CD14-positive monocyte (primary cell): ENCODE results near the gene NTRK1. TPM values are rescaled to one million over a fixed set of nuclear protein-coding genes. Genes with fewer than 3 reads are reported as not detected.

Source experiments
- DNase-seq, 3 donors: peaks; one replicate each; pipeline ENCODE4 v3.0.0-alpha.2; 2011 to 2022
- H2AFZ ChIP-seq: 2 replicates; pipeline ENCODE4 v1.6.0; 2012; ENCODE audit warnings: mild to moderate bottlenecking, low read depth, low read length, inconsistent platforms; ENCODE audit not compliant: insufficient read depth, poor library complexity, severe bottlenecking
- H3K27ac ChIP-seq, 2 donors: 1 replicate in 1 of 2; 2 replicates in 1 of 2; pipeline ENCODE4 v1.5.1; 2012 to 2013; ENCODE audit warnings: low read length in 2 of 2, control low read depth in 1 of 2, inconsistent platforms in 1 of 2, low read depth in 1 of 2, mild to moderate bottlenecking in 1 of 2
- H3K27me3 ChIP-seq, 2 donors: one replicate each; pipeline versions ENCODE4 v1.6.0 to v1.6.1; 2011 to 2013; ENCODE audit warnings: low read length in 2 of 2; ENCODE audit not compliant: control insufficient read depth in 2 of 2, insufficient read depth in 2 of 2
- H3K36me3 ChIP-seq, 2 donors: replicated peaks in 1 of 2; 1 replicate in 1 of 2; 2 replicates in 1 of 2; pipeline versions ENCODE4 v1.5.1 to v1.6.1; 2012 to 2013; ENCODE audit warnings: low read length in 2 of 2, control low read depth in 1 of 2, inconsistent platforms in 1 of 2, mild to moderate bottlenecking in 1 of 2; ENCODE audit not compliant: insufficient read depth in 2 of 2, control insufficient read depth in 1 of 2
- H3K4me1 ChIP-seq, 2 donors: 1 replicate in 1 of 2; 2 replicates in 1 of 2; pipeline versions ENCODE4 v1.5.1 to v1.6.1; 2012 to 2013; ENCODE audit warnings: low read length in 2 of 2, control low read depth in 1 of 2, inconsistent platforms in 1 of 2, mild to moderate bottlenecking in 1 of 2, moderate library complexity in 1 of 2; ENCODE audit not compliant: insufficient read depth in 2 of 2, control insufficient read depth in 1 of 2
- H3K4me2 ChIP-seq: replicated peaks from 2 replicates; pipeline ENCODE3; 2012; ENCODE audit warnings: low read length, moderate library complexity, mild to moderate bottlenecking; ENCODE audit not compliant: poor library complexity, severe bottlenecking; ENCODE audit errors: extremely low read depth
- H3K4me3 ChIP-seq, 3 experiments: fragments of 200-600 bp in 1 of 3; sonication (generic) in 1 of 3; replicated peaks in 1 of 3; 1 replicate in 2 of 3; 2 replicates in 1 of 3; pipeline ENCODE4 v1.5.1; 2011 to 2013; ENCODE audit warnings: low read length in 3 of 3, mild to moderate bottlenecking in 3 of 3, control low read depth in 2 of 3, low read depth in 2 of 3, inconsistent platforms in 1 of 3, moderate library complexity in 1 of 3
- H3K79me2 ChIP-seq: 2 replicates; pipeline ENCODE4 v1.6.0; 2012; ENCODE audit warnings: mild to moderate bottlenecking, control low read depth, inconsistent platforms, low read length, moderate library complexity; ENCODE audit not compliant: insufficient read depth
- H3K9ac ChIP-seq: 2 replicates; pipeline ENCODE4 v1.6.0; 2017; ENCODE audit warnings: low read length, mild to moderate bottlenecking; ENCODE audit not compliant: insufficient read depth, poor library complexity, severe bottlenecking
- H3K9me3 ChIP-seq, 2 donors: replicated peaks in 1 of 2; 1 replicate in 1 of 2; 2 replicates in 1 of 2; pipeline versions ENCODE4 v1.5.1 to v1.6.1; 2012 to 2013; ENCODE audit warnings: low read length in 2 of 2, control low read depth in 1 of 2; ENCODE audit not compliant: control insufficient read depth in 1 of 2, insufficient read depth in 1 of 2
- H4K20me1 ChIP-seq: 2 replicates; pipeline ENCODE4 v1.6.0; 2012; ENCODE audit warnings: mild to moderate bottlenecking, low read length, control low read depth, moderate library complexity; ENCODE audit not compliant: insufficient read depth
- H3K27ac Mint-ChIP-seq, 7 donors: one replicate each; pipeline ENCODE4 v1.8.0; 2020; ENCODE audit warnings: mild to moderate bottlenecking in 7 of 7, mixed read lengths in 7 of 7, moderate library complexity in 6 of 7, inconsistent platforms in 2 of 7
- H3K27me3 Mint-ChIP-seq, 3 donors: one replicate each; pipeline ENCODE4 v1.8.0; 2021 to 2022; ENCODE audit warnings: low read depth in 3 of 3, mild to moderate bottlenecking in 3 of 3, mixed read lengths in 3 of 3, moderate library complexity in 3 of 3, inconsistent platforms in 1 of 3
- H3K36me3 Mint-ChIP-seq, 2 donors: one replicate each; pipeline ENCODE4 v1.8.0; 2020; ENCODE audit warnings: mixed read lengths in 2 of 2, inconsistent platforms in 1 of 2, mild to moderate bottlenecking in 1 of 2
- H3K4me1 Mint-ChIP-seq: one replicate; pipeline ENCODE4 v1.8.0; 2020; ENCODE audit warnings: mild to moderate bottlenecking, mixed read lengths
- H3K4me3 Mint-ChIP-seq, 2 donors: one replicate each; pipeline ENCODE4 v1.8.0; 2020; ENCODE audit warnings: mild to moderate bottlenecking in 2 of 2, mixed read lengths in 2 of 2, moderate library complexity in 1 of 2
- H3K9me3 Mint-ChIP-seq, 7 donors: one replicate each; pipeline ENCODE4 v1.8.0; 2020 to 2022; ENCODE audit warnings: mixed read lengths in 7 of 7, mild to moderate bottlenecking in 6 of 7, moderate library complexity in 6 of 7, inconsistent platforms in 2 of 7
- WGBS: methylation state at CpG from one replicate; pipeline ENCODE4 v1.1.5; 2013; ENCODE audit warnings: missing lambda C conversion rate; ENCODE audit not compliant: insufficient coverage; 5-methylcytosine and 5-hydroxymethylcytosine counted together
- intact Hi-C, 2 donors: fragments of 100-400 bp; cut with micrococcal nuclease; formaldehyde crosslinking; loops; one replicate each; pipeline versions ENCODE4 v1.15.0 to v1.15.1; 2023
- polyA plus RNA-seq, 3 donors: library from polyadenylated mRNA; depleted of rRNA in 1 of 3; unstranded in 2 of 3; stranded (reverse) in 1 of 3; fragments of 300-500 nt in 2 of 3; fragments of >200 nt in 1 of 3; fragmentation: Illumina TruSeq in 2 of 3; gene quantifications; 1 replicate in 2 of 3; 2 replicates in 1 of 3; pipeline ENCODE4 v1.2.3, GENCODE V29; 2012 to 2021
- TF ChIP-seq, protein P1 (sequence below): fragments of 200-600 bp; IDR thresholded peaks from one replicate; pipeline ENCODE4 v1.8.0; 2022; ENCODE audit warnings: antibody characterized with exemption, mild to moderate bottlenecking

Gene NTRK1
- polyA plus RNA-seq, 3 donors = 0.03 TPM; not detected in 2

DNA sequence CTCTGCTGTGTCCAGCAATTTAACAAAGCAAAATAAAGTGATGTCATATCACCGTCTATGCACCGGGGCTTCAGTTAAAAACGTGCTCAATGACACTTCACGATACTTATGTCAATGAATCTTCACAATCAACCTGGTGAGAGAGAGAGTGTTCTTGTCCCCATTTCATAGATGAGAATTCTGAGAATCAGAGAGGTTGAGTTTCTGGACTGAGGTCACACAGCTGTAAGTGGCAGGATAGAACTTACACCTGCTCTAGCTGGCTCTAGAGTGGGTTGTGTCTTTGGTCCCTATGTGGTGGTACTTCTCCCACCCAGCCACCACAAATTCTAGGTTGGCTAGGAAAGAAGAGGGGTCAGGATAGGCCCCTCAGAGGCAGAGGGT is 5.2 kb downstream of the NTRK1 start:
- H3K36me3 Mint-ChIP-seq = peaks cover 0 to 3% of the 10 kb centered on the region in 2 donors
- no peaks in the 10 kb centered on the region for H3K79me2 ChIP-seq
- intact Hi-C loops = no loop called here
- no peaks in the 10 kb centered on the region for H4K20me1 ChIP-seq
- H3K27ac ChIP-seq = no peak overlapping the region
- TF ChIP-seq, protein P1, sequence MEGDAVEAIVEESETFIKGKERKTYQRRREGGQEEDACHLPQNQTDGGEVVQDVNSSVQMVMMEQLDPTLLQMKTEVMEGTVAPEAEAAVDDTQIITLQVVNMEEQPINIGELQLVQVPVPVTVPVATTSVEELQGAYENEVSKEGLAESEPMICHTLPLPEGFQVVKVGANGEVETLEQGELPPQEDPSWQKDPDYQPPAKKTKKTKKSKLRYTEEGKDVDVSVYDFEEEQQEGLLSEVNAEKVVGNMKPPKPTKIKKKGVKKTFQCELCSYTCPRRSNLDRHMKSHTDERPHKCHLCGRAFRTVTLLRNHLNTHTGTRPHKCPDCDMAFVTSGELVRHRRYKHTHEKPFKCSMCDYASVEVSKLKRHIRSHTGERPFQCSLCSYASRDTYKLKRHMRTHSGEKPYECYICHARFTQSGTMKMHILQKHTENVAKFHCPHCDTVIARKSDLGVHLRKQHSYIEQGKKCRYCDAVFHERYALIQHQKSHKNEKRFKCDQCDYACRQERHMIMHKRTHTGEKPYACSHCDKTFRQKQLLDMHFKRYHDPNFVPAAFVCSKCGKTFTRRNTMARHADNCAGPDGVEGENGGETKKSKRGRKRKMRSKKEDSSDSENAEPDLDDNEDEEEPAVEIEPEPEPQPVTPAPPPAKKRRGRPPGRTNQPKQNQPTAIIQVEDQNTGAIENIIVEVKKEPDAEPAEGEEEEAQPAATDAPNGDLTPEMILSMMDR = no peak
- no peaks in the 10 kb centered on the region for H3K9me3 ChIP-seq
- no peaks in the 10 kb centered on the region for H3K4me1 Mint-ChIP-seq
- no peaks in the 10 kb centered on the region for H3K36me3 ChIP-seq
- WGBS = 100% methylated on average over 1 of the region's 4 CpGs
- H3K4me3 ChIP-seq = no peak overlapping the region
- H3K4me1 ChIP-seq = no peaks in the 10 kb centered on the region
- H3K4me2 ChIP-seq = no peak overlapping the region
- H3K4me3 Mint-ChIP-seq = no peak overlapping the region
- H3K27me3 Mint-ChIP-seq = peaks cover 42 to 59% (median 42%) of the 10 kb centered on the region in 3 donors
- H3K27ac Mint-ChIP-seq = no peak overlapping the region
- DNase-seq = no peak
- no peak overlapping the region for H2AFZ ChIP-seq
- H3K9me3 Mint-ChIP-seq = peaks cover 0 to 6% (median 0%) of the 10 kb centered on the region in 7 donors
- no peak overlapping the region for H3K9ac ChIP-seq
- peaks cover 16 to 23% of the 10 kb centered on the region in 2 donors for H3K27me3 ChIP-seq

DNA sequence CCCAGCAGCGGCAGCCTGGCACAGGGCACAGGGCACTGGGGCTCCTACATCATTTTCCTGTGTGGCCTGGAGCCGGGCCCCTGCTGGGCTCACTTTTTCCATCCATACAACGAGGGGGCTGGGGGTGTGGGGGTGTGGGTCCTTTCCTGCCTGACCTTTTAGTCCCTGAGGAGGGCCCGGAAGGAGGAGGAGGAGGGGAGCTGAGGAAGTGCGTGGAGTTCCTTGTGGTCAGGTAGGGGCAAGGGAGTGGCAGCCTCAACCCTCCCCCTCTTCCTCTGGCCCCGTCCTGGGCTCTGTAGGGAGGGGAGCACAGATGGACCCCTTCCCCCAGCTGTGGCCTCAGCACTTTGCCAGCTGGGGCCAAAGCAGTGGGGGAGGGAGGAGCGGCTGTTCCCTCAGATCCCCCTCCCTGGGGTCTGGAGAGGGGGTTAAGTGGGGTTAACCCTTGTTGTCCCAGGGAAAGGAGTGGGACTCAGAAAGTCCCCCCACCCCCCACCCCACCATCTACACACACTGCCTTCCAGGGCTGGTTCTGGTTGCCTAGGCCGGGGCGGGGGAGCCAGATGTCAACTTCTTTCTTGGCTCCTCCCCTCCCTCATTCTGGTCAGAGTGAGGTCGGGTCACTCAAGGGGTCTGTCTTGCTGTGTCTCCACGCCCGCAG is 5.7 kb downstream of the NTRK1 start:
- 38% methylated on average over 4 of the region's 12 CpGs for WGBS
- Histone ChIP-seq H3K36me3 (no peaks in the 10 kb centered on the region), H3K9me3 (no peaks in the 10 kb centered on the region), H3K27ac (no peak overlapping the region), H3K79me2 (no peaks in the 10 kb centered on the region), H4K20me1 (no peaks in the 10 kb centered on the region), H3K27me3 (peaks cover 13 to 18% of the 10 kb centered on the region in 2 donors), H3K4me2 (no peak overlapping the region), H3K4me3 (no peak overlapping the region), H3K4me1 (no peaks in the 10 kb centered on the region), H3K9ac (no peak overlapping the region), H2AFZ (no peak overlapping the region)
- DNase-seq = no peak
- no peak overlapping the region for H3K4me3 Mint-ChIP-seq
- peaks cover 39 to 54% (median 42%) of the 10 kb centered on the region in 3 donors for H3K27me3 Mint-ChIP-seq
- no peaks in the 10 kb centered on the region for H3K4me1 Mint-ChIP-seq
- intact Hi-C loops = no loop called here
- H3K36me3 Mint-ChIP-seq = peaks cover 0 to 3% of the 10 kb centered on the region in 2 donors
- peaks cover 0 to 6% (median 0%) of the 10 kb centered on the region in 7 donors for H3K9me3 Mint-ChIP-seq
- TF ChIP-seq, protein P1 = no peak
- H3K27ac Mint-ChIP-seq = no peak overlapping the region
